Measurements from ENCODE around the gene EDEM1.

DNA sequence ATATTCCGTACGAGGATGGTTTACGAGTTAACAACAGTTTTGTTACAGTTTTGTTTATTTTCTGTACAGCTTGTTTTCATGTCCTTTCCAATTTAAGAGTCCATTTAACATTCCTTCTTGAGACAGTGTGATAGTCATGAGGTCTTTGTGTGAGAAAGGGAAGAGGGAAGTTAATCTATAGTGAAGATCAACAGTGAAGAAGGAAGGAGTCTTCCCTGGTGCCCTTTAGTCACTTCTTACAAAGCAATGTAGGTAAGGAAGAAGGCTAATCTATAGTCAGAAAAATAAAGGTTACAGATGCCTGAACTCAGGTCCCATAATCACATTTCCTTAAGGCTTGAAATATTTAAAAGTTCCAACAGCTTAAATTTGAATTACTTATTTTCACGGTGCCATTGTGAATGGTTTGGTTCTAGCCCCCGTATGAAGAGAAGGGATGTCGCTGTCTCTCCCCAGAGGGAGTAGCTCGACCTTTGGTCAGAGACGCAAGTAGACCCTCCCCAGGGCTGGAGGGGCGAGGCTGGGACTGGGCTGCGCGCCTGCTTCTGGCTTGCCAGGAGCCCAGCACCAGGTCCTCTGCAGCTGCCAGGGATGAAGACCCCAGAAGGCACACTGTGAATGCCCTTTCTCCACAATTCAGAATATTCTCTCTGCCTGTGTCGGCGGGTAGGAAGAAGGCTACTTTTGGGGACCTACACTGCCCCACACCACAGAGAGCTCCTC, 34.9 kb downstream of the EDEM1 start:
- TF ChIP-seq, protein P1, sequence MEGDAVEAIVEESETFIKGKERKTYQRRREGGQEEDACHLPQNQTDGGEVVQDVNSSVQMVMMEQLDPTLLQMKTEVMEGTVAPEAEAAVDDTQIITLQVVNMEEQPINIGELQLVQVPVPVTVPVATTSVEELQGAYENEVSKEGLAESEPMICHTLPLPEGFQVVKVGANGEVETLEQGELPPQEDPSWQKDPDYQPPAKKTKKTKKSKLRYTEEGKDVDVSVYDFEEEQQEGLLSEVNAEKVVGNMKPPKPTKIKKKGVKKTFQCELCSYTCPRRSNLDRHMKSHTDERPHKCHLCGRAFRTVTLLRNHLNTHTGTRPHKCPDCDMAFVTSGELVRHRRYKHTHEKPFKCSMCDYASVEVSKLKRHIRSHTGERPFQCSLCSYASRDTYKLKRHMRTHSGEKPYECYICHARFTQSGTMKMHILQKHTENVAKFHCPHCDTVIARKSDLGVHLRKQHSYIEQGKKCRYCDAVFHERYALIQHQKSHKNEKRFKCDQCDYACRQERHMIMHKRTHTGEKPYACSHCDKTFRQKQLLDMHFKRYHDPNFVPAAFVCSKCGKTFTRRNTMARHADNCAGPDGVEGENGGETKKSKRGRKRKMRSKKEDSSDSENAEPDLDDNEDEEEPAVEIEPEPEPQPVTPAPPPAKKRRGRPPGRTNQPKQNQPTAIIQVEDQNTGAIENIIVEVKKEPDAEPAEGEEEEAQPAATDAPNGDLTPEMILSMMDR (IDR thresholded peaks at IDR 0.05), result no peak
- TF ChIP-seq EP300 (IDR thresholded peaks at IDR 0.05) (no peak), POLR2A (IDR thresholded peaks at IDR 0.05) (no peak)
